HG02759 (cell line): ENCODE measurements around the gene ACTL7A.
"Not testable (repeated sequence)": the region's sequence is repeated elsewhere in the genome, so short reads cannot be mapped to it uniquely, and the experiment has no call there.

Experiments used
- ATAC-seq: cut with Tn5 transposase; IDR thresholded peaks from one replicate; pipeline ENCODE4 v1.9.1; 2021; ENCODE audit warnings: mild to moderate bottlenecking, moderate library complexity; ENCODE audit not compliant: unreplicated experiment

The ACTL7A gene

DNA sequence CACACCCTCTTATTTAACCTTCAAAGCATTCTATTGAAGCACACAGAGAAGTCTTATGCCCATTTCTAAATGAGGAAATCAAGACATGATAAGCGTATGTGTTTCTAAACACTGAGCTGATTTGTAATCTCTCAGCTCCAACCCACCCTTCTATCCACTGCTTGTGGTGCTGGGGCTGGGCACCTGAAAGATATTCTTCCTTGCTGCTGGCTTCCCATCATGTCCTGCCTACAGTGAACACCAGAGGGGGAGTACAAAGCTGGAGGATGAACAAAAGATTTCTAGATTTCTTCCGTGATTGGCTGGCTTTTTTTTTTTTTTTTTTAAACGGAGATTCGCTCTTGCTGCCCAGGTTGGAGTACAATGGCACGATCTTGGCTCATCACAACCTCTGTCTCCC, 14.4 kb downstream of the ACTL7A start:
- no peak for ATAC-seq

DNA sequence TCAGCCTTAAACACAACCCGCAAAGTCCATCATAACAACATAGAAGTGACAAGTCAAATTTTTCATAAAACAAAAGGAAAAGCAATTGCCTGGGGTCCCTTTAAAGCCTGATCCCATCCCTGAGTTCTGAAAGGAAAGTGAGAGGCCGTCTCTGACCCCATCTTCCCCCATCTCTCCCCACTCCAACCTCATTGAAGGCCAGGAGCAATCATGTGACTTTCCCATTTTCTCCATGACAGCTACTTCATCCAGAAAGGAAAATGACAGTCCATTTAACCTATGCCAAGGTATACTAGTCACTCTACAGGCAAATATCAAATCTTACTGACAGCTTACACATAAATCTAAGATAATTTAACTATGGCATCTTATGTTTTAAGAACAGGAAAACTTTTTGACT, 15.5 kb downstream of the ACTL7A start:
- ATAC-seq: no peak

DNA sequence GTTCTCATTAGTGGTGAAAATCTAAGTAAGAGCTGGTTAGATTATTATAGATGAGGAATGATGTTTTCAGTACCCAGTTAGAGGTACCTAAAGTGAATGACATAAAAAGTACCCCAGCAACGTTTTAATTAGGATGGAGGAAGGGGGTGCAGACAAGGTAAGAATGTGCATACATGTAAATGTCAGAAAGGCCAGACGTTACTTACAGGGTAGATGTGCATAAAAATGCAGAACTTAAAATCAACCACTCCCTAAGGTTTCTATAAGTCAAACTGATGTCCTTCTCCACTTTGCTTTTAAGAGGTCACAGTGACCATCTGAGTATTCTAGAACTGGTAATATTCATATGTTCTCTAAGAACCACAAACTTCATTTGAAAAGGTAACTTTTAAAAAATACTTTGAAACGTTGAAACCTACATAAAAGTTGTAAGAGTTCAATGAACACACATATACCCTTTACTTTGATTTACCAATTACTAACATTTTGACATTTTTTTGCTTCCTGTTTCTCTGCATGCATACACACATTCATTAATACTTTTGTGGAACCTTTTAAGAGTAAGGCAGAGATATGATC, 18.8 kb downstream of the ACTL7A start:
- no peak for ATAC-seq

DNA sequence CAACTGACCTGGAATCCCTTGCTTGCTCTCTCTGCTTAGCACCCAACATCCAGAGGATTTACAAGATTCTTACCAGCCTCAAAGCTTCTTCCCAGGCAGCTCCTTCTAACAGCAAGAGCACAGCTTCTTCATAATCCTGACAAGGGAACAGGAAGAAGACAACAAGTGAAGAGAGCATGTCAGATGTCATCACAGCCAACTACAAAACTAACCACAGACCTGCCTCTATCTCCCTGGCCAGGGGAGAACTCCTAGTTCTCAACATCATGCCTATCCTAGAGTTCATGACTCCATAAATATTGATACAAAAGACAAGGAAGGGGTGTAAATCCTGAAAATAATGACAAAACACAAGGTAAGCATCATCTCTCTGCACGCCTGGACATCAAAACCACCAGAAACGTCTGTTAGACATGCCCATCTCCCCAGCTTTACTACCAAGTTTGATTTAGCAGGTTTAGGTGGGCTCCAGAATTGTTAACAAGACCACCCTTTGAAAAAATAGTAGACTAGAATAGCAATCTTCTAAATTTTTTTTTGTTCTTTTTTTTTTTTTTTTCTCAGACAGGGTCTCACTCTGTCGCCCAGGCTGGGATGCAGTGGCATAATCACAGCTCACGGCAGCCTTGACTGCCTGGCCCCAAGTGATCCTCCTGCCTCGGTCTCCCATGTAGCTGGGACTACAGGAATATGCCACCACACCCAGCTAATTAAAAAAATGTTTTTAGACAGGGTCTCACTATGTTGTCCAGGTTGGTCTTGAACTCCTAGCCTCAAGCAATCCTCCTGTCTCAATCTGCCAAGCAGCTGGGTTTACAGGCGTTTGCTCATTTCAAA, 20.2 kb downstream of the ACTL7A start:
- ATAC-seq: no peak

DNA sequence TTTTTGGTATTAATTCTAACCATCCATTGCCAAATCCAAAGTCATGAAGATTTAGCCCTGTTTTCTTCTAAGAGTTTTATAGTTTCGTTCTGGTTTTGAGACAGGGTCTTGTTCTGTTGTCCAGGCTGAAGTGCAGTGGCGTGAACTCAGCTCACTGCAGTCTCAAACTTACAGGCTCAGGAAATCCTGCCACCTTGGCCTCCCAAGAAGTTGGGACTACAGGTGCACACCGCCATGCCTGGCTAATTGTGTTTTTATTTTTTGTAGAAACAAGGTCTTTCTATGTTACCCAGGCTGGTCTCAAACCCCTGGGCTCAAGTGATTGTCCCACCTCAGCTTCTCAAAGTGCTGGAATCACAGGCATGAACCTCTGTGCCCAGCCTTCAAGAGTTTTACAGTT, 21.0 kb downstream of the ACTL7A start:
- ATAC-seq: no peak

DNA sequence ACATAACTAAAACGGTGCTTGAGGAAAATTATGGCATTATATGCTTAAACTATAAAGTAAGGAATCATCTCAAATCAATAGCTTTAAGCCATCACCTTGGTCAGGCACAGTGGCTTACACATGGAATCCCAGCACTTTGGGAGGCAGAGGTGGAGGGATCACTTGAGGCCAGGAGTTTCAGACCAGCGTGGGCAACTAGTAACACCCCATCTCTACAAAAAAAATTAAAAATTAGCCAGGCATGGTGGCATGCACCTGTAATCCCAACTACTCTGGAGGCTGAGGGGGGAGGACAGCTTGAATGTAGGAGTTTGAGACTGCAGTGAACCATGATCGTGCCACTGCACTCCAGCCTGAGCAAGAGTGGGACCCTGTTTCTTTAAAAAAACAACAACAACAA, 22.6 kb downstream of the ACTL7A start:
- no peak for ATAC-seq

DNA sequence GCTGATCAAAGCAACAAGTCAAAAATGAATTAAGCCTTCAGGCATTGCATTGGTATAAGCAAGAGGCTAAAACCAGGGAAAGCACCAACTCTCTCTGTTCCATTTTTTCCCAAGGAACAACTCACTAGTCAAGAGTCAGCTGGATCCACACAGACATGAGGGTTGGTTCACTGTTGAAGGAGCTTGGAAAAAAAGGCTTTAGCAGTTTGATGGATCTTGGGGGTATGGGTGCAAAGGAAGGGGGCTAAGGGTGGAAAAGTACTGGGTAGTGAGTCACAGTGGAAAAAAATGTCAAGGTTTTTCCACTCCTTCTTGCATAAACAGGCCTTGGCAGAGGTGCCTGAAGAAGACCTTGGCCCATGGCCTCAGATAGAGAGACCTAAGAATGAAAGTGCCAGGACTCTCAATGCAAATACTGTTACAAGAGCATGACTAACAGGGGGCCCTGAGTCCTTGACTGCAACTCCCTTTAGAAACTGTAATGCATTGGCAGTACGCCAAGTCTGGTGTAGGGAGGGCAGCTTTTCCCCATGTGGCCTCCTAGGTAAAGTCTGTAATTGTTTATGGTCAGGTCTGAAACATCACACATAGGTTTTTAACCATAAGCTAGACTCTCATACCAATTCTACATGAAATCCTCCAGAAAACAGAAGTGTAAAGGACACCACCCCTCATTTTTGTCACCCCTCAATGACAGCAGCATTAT, 23.7 kb downstream of the ACTL7A start:
- peak; percentile 99 for ATAC-seq

DNA sequence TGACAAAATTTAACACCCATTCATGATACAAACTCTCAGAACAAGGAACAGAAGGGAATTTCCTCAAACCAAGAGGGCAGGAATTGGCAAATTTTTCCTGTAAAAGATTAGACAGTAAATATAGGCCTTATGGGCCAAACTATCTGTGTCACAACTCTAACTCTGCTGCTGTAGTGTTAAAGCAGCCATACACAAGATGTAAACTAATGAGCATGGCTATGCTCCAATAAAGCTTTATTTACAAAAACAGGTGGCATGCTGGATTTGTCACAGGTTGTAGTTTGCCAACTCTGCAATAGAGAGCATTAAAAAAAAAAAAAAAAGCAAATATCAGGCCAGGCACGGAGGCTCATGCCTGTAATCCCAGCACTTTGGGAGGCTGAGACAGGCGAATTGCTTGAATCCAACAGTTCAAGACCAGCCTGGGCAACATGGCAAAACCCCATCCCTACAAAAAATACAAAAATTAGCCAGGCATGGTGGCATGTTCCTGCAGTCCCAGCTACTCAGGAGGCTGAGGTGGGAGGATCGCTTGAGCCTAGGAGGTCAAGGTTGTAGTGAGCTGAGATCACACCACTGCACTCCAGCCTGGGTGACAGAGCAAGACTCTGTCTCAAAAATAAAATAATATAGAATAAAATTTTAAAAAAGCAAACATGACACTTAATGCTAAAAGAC, 24.7 kb downstream of the ACTL7A start:
- not testable (repeated sequence) for ATAC-seq

DNA sequence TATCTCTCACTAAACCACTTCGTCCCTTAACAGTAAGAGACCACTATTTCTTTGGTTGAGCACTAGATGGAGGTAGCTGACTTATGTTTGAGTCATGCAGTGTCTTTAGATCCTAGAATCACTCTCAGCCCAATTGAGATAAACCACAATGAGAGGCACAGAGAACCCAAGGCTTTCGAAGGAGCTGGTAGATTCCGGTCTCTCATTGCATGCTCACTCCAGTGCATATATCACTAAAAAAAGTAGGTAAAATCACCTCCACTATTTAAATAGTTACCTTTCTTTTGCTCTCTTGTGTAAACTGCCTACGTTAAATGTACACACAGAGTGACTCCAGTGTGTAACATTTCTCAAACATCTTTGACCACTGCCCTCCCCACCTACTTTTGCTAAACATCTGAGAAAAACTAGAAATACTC, 27.6 kb downstream of the ACTL7A start:
- ATAC-seq: no peak

DNA sequence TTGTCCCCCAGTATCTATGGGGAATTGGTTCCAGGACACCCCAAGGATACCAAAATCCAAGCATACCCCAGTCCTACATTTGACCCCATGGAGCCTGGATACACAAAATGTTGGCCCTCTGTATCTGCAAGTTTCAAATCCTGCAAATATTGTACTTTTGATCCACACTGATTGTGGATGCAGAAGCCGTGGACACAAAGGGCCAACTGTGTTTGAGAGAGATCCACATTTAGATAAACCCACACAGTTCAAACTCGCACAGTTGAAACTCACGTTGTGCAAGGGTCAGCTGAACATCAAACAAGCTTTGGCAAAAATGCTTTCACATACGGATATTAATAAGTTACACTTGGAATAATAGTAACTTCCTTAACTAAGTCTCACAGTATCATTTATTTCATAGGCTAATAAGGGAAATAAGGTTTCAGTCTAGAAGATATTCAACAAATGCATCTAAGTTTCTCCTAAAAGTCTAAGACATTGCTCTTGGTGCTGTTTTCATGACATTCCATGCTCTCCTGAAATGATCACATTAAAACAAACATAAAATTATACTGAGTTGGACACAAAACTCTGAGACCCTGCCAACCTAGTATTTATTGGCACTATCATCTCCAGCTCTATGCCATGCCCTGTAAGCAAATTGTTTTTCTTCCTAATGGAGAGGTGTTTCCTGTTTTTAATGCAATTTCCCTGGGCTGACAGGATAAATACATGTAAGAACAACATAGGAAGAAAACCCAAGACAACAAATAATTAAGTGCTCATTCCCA, 32.3 kb downstream of the ACTL7A start:
- ATAC-seq: no peak

DNA sequence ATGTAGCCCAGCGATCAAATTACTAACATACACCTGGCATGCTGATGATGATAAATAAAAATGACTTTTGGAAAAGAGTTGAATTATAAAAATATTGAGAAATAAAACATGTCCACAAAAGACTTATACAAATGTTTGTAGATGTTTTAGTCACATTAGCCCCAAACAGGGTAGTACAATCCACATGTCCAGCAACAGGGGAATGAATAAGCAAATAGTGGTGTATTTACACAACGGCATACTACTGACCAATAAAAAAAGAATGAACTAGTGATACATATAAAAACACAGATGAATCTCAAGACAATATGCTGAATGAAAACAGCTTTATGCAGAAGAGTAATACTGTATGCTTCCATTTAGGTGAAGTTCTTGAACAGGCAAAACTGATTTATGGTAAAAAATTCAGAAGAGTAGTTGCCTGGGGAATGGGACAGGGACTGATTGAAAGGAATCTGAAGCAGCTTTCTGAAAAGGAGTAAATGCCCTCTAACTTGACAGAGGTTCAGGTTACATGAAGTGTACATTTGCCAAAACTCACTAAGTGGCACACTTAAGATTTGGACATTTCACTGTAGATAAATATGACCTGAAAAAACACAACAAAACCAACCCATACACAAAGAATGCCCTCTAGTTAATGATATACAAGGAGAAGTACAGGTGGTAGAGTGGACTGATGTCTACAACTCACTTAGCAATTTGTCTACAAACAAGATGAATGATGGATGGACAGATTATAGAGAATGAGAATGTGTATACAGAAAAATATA, 35.4 kb downstream of the ACTL7A start:
- ATAC-seq: no peak

DNA sequence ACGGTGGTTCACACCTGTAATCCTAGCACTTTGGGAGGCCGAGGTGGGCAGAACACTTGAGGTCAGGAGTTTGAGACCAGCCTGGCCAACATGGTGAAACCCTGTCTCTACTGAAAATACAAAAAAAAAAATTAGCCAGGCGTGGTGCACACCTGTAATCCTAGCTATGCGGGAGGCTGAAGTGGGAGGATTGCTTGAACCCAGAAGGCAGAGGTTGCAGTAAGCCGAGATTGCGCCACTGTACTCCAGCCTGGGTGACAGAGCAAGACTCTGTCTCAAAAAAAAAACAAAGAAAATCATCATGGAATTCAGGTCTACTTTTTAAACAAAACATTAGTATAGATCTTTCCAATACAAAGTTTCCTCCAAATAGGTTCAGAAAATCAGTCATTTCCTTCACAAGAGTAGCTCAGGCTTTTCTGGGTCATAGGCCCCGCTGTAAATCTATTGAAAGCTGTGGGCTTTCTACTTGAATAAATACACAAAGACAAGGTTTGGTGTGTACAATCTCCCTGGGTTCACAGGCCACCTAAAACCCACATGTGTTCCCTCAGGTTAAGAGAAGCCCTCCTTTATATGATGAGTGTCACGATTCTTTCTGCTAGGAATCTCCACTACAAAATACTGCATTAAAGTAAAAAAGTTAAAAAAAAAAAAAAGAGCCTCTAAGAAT, 37.1 kb downstream of the ACTL7A start:
- not testable (repeated sequence) for ATAC-seq

DNA sequence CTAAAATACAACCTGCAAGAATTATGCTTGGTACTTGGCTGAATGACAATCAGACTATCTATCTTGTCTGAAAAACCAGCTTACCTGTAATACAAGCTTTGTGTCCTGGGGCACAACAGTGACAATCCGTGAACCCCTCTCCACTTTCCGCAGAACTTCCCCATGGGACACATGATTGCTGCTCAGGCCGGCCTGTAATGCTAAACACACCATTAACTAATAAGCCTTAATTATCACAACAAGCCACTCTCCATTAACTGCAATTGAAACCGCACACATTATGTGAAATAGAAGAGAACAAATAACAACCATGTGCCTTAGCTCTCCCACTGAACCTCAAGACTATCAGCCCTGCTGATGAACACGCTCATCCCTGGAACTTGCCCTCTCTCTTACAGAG, 38.1 kb downstream of the ACTL7A start:
- ATAC-seq: no peak

DNA sequence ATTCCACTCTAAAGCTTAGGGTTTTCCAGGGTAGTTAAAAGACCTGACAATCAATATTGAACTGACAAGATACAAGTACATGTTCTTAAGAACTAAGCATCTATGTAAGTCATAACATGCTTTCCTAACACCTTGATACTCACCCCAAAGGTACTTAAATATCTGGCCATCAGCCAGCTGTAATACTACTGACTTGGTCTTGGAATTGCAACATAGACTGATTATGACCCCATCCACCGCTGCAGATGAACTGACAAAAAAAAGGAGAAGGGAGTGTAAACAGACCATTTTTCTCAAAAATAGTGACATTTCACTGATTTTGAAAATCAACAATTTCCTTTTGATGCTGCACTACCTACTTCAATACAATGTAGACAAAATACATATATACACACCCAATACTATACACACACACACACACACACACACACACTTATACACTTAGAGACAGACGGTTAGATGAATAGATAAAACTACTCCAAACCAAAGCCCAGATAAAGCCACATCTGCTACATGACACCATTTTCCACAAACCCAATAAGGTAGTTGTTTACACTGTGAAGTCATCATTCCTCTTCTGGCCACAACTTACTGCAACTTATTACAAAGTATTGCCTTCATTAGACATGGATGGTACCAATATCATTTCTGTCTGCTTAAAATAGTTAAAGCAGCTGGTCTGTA, 41.5 kb downstream of the ACTL7A start:
- no peak for ATAC-seq

DNA sequence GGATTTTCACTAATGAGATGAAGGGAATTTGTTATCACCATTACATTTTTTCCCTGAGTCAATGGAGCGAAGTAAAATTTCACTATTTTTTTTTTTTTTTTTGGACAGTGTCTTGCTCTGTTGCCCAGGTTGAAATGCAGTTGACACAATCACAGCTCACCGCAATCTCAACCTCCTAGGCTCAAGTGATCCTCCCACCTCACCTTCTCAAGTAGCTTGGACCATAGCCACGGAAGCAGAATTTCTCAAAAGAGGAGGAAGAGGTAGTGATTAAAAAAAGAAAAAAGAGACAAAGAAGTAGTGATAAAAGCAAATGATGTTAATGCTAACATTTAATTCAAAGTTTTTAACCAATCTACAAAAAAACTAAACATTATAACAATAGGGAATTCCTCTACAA, 42.1 kb downstream of the ACTL7A start:
- no peak for ATAC-seq

DNA sequence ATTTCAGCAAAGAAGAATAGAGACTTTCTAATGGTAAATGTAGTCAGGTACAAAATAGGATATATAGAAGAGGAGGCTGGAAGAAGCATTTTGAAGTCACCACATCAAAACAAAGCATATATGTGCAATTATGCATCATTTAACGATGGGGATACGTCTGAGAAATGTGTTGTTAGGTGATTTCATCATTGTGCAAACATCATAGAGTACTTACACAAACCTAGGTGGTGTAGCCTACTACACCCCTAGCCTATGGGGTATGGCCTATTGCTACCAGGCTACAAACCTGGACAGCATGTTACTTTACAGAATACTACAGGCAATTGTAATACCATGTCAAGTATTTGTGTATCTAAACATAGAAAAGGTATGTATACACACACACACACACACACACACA, 43.4 kb downstream of the ACTL7A start:
- no peak for ATAC-seq

DNA sequence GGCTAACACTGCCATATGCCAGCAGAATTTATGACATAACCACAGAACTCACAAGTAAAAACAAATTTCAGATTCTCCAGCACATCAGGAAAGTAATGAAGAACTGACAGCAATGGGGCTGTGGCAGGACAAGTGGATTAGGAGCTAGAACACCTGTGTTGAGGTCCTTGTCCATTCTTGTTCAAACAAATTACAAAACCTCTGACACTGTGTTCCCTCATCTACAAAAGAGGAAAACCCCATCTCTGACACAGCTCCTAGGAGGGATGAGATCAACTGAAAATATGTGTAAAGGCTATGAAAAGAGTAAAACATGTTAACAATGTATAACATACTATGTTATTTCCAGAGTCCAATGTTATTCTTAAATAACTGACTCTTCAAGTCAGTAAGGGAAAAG, 48.3 kb downstream of the ACTL7A start:
- ATAC-seq: no peak

DNA sequence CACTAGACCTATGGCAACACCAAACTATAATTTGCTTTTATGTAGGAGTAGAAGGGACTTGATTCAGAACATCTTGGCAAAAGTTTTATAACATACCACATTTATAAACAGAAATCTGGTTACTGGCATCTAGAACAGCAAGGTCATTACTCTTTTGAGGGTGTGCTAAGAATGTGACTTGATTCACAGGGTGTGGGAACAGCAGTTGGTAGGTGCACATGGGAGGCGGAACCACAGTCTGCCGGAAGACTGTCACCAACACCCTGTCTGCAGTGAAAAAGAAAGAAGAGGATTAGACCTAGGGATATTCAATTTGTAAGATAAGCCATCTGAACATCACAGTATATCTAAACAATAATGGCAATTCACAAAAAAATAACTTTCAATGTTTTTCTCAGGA, 48.8 kb downstream of the ACTL7A start:
- ATAC-seq: no peak

DNA sequence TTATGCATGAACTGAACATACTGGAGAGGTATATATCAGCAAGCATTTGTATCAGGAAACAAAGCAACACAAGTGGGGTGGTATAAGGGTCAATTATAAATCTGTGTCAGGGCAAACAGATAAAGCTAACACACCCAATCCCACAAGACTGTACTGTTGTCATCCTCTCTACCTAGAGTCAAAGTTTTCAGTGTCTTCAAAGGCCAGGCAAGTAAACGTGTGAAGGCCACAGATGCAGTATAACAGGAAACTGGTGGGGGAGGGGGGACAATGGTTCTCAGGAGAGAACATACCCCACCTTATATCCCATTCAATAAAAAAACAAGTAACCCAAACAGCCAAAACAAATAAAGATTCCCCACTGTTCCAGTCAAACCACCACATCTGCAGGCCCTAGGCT, 49.8 kb downstream of the ACTL7A start:
- ATAC-seq: no peak
